Measurements from ENCODE around the gene MFSD1. TPM values are rescaled to one million over a fixed set of nuclear protein-coding genes. Genes with fewer than 3 reads are reported as not detected.

MFSD1 gene
- total RNA-seq, 1 experiment from 2014 or later, result 38.6 TPM

DNA sequence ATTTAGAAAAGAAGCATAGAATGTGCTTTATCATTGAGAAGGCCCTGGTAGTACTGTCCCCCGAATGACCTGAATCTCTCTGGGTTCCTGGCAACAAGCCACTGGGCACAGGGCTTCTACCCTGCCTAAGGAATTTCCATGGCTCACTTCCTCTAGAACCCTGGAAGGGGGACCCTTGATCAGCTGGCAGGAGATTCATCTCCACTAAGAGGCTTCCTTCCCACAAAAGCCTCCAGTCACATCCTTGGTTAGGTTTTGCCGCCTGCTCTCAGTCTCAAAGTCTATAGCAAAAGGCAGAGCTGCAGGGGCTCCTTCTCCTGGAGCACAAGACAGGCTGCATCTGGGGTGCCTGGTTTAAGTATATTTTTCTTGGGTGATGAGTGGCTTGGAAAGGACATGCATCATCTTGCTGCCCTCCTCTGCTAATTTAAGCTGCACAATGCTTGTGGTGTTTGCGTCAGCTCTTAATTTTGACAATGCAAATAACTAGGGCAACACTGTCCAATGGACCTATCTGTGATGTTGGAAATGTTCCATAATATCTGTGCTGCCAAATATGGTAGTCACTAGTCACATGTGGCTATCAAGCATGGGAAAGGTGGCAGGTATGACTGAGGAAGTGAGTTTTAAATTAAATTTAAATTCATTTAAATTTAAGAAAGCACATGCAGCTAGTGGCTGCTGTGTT, 36.2 kb upstream of the MFSD1 start:
- Histone ChIP-seq H3K4me3 (no peak overlapping the region), H4K20me1 (ENCODE audit: insufficient read depth) (no peaks in the 10 kb centered on the region), H3K36me3 (ENCODE audit: low read depth) (peaks cover 7% of the 10 kb centered on the region), H3K27me3 (ENCODE audit: insufficient read depth, low read depth) (no peaks in the 10 kb centered on the region), H3K4me1 (replicated peaks; ENCODE audit: insufficient read depth) (peaks cover 100% of the 10 kb centered on the region), H3F3A (ENCODE audit: insufficient read depth, low read depth) (peaks cover 70% of the 10 kb centered on the region), H2AFZ (no peak overlapping the region), H3K9me3 (ENCODE audit: insufficient read depth, low read depth) (no peaks in the 10 kb centered on the region), H3K4me2 (peak overlapping the region; percentile 46), H3K9me2 (ENCODE audit: insufficient read depth) (no peaks in the 10 kb centered on the region), H3K27ac (peak overlapping the region; percentile 98), H3K79me2 (ENCODE audit: low read depth) (no peaks in the 10 kb centered on the region)
- DNase-seq, result no peak
- no TSS peak for BruUV-seq (replicated peaks)
- intact Hi-C loops (cut with micrococcal nuclease; ENCODE audit: unreplicated experiment), result no loop called here
- TF ChIP-seq, protein P1, sequence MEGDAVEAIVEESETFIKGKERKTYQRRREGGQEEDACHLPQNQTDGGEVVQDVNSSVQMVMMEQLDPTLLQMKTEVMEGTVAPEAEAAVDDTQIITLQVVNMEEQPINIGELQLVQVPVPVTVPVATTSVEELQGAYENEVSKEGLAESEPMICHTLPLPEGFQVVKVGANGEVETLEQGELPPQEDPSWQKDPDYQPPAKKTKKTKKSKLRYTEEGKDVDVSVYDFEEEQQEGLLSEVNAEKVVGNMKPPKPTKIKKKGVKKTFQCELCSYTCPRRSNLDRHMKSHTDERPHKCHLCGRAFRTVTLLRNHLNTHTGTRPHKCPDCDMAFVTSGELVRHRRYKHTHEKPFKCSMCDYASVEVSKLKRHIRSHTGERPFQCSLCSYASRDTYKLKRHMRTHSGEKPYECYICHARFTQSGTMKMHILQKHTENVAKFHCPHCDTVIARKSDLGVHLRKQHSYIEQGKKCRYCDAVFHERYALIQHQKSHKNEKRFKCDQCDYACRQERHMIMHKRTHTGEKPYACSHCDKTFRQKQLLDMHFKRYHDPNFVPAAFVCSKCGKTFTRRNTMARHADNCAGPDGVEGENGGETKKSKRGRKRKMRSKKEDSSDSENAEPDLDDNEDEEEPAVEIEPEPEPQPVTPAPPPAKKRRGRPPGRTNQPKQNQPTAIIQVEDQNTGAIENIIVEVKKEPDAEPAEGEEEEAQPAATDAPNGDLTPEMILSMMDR (conservative IDR thresholded peaks at IDR 0.05), result no peak
- no peak for TF ChIP-seq EZH2 (IDR thresholded peaks at IDR 0.05; ENCODE audit: low read depth)
- CTCF ChIA-PET, result interaction anchor here (0.6 to 0.9 kb wide), 2 partner anchors 38 to 106 kb away, joined by 4 read pairs; no protein-coding TSS in a partner anchor
- POLR2A ChIA-PET (ENCODE audit: unreplicated experiment), result interaction anchor here (0.5 kb wide), 1 partner anchor 25 kb away, joined by 4 read pairs; no protein-coding TSS in a partner anchor

DNA sequence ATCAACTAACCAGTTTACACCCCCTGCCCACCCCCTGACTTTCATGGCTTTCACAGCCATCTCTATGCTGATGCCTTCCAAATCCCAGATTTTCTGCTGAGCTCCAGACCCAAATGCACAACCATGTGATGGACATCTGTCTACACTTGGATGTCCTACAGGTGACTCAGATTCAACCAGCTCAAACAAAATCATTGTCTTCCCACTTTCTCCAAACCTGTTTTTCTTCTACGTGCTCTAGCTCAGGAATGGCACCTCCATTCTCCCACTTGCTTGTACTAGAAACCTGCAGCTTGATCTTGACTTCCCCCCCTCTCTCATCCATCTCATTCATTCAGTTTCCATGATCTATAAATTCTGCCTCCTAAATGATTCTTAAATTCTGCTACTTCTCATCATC, 35.5 kb upstream of the MFSD1 start:
- POLR2A ChIA-PET (ENCODE audit: unreplicated experiment), result interaction anchor here (0.5 to 0.7 kb wide), 2 partner anchors 26 to 1518 kb away, joined by 4 read pairs; no protein-coding TSS in a partner anchor
- no peaks in the 10 kb centered on the region for H3K27me3 ChIP-seq (ENCODE audit: insufficient read depth, low read depth)
- no peaks in the 10 kb centered on the region for H3K9me2 ChIP-seq (ENCODE audit: insufficient read depth)
- no peaks in the 10 kb centered on the region for H3K79me2 ChIP-seq (ENCODE audit: low read depth)
- no peaks in the 10 kb centered on the region for H3K9me3 ChIP-seq (ENCODE audit: insufficient read depth, low read depth)
- no peaks in the 10 kb centered on the region for H4K20me1 ChIP-seq (ENCODE audit: insufficient read depth)
- CTCF ChIA-PET, result interaction anchor here (0.9 kb wide), 1 partner anchor 39 kb away, joined by 4 read pairs; no protein-coding TSS in a partner anchor
- peak overlapping the region; percentile 46 for H3K4me2 ChIP-seq
- intact Hi-C loops (cut with micrococcal nuclease; ENCODE audit: unreplicated experiment), result no loop called here
- H3F3A ChIP-seq (ENCODE audit: insufficient read depth, low read depth), result peaks cover 75% of the 10 kb centered on the region
- DNase-seq, result peak; percentile 28 to 91
- BruUV-seq (replicated peaks), result no TSS peak
- TF ChIP-seq EZH2 (IDR thresholded peaks at IDR 0.05; ENCODE audit: low read depth), result no peak
- TF ChIP-seq, protein P1 (conservative IDR thresholded peaks at IDR 0.05), result no peak
- H3K4me3 ChIP-seq, result no peak overlapping the region
- peak overlapping the region; percentile 98 for H3K27ac ChIP-seq
- H3K4me1 ChIP-seq (replicated peaks; ENCODE audit: insufficient read depth), result peaks cover 100% of the 10 kb centered on the region
- peaks cover 10% of the 10 kb centered on the region for H3K36me3 ChIP-seq (ENCODE audit: low read depth)
- no peak overlapping the region for H2AFZ ChIP-seq

DNA sequence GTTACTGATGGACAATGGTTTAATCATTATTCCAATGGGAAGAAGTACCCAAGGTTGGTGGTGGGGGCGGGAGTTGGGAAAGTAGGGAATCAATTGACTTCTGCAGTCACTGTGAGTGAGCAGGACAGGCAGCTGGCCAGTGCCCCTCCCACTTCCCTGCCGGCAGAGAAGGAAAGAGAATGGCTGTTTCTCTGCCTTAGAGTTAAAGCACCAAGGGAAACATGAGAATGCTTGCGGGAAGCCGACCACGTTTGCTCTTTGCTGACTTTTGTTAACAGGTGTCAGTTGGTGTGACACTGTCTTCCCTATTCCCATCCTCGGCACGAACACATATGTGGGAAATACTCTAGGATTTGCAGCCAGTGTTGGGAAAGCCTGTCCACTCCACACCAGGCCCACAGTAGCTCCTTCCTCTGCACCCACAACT, 33.5 kb upstream of the MFSD1 start:
- Histone ChIP-seq H3K79me2 (ENCODE audit: low read depth) (no peaks in the 10 kb centered on the region), H3K9me3 (ENCODE audit: insufficient read depth, low read depth) (no peaks in the 10 kb centered on the region), H3F3A (ENCODE audit: insufficient read depth, low read depth) (peaks cover 75% of the 10 kb centered on the region), H3K9me2 (ENCODE audit: insufficient read depth) (no peaks in the 10 kb centered on the region), H2AFZ (no peak overlapping the region), H3K27me3 (ENCODE audit: insufficient read depth, low read depth) (no peaks in the 10 kb centered on the region), H3K4me2 (peak overlapping the region; percentile 64), H3K36me3 (ENCODE audit: low read depth) (peaks cover 10% of the 10 kb centered on the region), H4K20me1 (ENCODE audit: insufficient read depth) (no peaks in the 10 kb centered on the region), H3K4me1 (replicated peaks; ENCODE audit: insufficient read depth) (peaks cover 100% of the 10 kb centered on the region), H3K27ac (peak overlapping the region; percentile 98), H3K4me3 (peak overlapping the region; percentile 6; the same call in 1 of the 2 replicates)
- peak; percentile 50 to 65 for DNase-seq
- intact Hi-C loops (cut with micrococcal nuclease; ENCODE audit: unreplicated experiment), result no loop called here
- CTCF ChIA-PET, result no interaction called here
- BruUV-seq (replicated peaks), result no TSS peak
- no peak for TF ChIP-seq EZH2 (IDR thresholded peaks at IDR 0.05; ENCODE audit: low read depth)
- TF ChIP-seq, protein P1 (conservative IDR thresholded peaks at IDR 0.05), result no peak
- POLR2A ChIA-PET (ENCODE audit: unreplicated experiment), result interaction anchor here (0.5 to 0.7 kb wide), 2 partner anchors 37 to 46 kb away, joined by 3 to 4 read pairs; no protein-coding TSS in a partner anchor

Measured in PC-9 (cell line).